CD4-positive, alpha-beta memory T cell (primary cell): ENCODE results near the gene UNKL. TPM values are rescaled to one million over a fixed set of nuclear protein-coding genes. Genes with fewer than 3 reads are reported as not detected.
"Not testable (repeated sequence)": the region's sequence is repeated elsewhere in the genome, so short reads cannot be mapped to it uniquely, and the experiment has no call there.

Source experiments
- CTCF ChIA-PET: fragments of 350-600 bp; sonication (Branson Sonifier 250); formaldehyde crosslinking; loops from one replicate; lab custom pipeline; 2021; ENCODE audit warnings: inconsistent platforms; ENCODE audit not compliant: partially characterized antibody; lab: Charles Lee
- POLR2A ChIA-PET: fragments of 350-600 bp; sonication (Branson Sonifier 250); formaldehyde crosslinking; loops from one replicate; lab custom pipeline; 2021; ENCODE audit not compliant: partially characterized antibody; lab: Charles Lee
- DNase-seq, 5 donors: peaks; one replicate each; pipeline versions ENCODE4 v3.0.0 to v3.0.0-alpha.2; 2020 to 2022; ENCODE audit warnings: mixed read lengths in 1 of 5
- H3K27ac ChIP-seq: one replicate; pipeline ENCODE4 v1.7.0; 2013; ENCODE audit warnings: low read depth, low read length
- H3K27me3 ChIP-seq: 2 replicates; pipeline ENCODE4 v1.7.0; 2013; ENCODE audit warnings: mild to moderate bottlenecking, low read length, moderate library complexity; ENCODE audit not compliant: insufficient read depth
- H3K36me3 ChIP-seq: 2 replicates; pipeline ENCODE4 v1.7.0; 2013; ENCODE audit warnings: mild to moderate bottlenecking, low read length, moderate library complexity; ENCODE audit not compliant: insufficient read depth
- H3K4me1 ChIP-seq: 2 replicates; pipeline ENCODE4 v1.7.0; 2013; ENCODE audit warnings: mild to moderate bottlenecking, low read length, moderate library complexity; ENCODE audit not compliant: insufficient read depth
- H3K4me3 ChIP-seq, 2 donors: one replicate each; pipeline ENCODE4 v1.7.0; 2013; ENCODE audit warnings: low read length in 2 of 2, mild to moderate bottlenecking in 1 of 2
- H3K9me3 ChIP-seq, 2 donors: one replicate each; pipeline ENCODE4 v1.7.0; 2013; ENCODE audit warnings: low read length in 2 of 2, control low read depth in 1 of 2; ENCODE audit not compliant: control insufficient read depth in 1 of 2
- H3K27ac Mint-ChIP-seq, 7 donors: one replicate each; pipeline ENCODE4 v1.8.0; 2020 to 2021; ENCODE audit warnings: mixed read lengths in 7 of 7, mild to moderate bottlenecking in 6 of 7, inconsistent platforms in 3 of 7, moderate library complexity in 3 of 7
- H3K27me3 Mint-ChIP-seq, 2 donors: one replicate each; pipeline ENCODE4 v1.8.0; 2020 to 2021; ENCODE audit warnings: mixed read lengths in 2 of 2
- H3K36me3 Mint-ChIP-seq, 2 donors: one replicate each; pipeline ENCODE4 v1.8.0; 2020 to 2021; ENCODE audit warnings: mixed read lengths in 2 of 2, inconsistent platforms in 1 of 2, mild to moderate bottlenecking in 1 of 2
- H3K4me1 Mint-ChIP-seq, 4 donors: one replicate each; pipeline ENCODE4 v1.8.0; 2020 to 2021; ENCODE audit warnings: mixed read lengths in 4 of 4, mild to moderate bottlenecking in 1 of 4
- H3K4me3 Mint-ChIP-seq, 8 donors: one replicate each; pipeline ENCODE4 v1.8.0; 2020 to 2021; ENCODE audit warnings: mixed read lengths in 8 of 8, mild to moderate bottlenecking in 7 of 8, moderate library complexity in 6 of 8, inconsistent platforms in 3 of 8
- H3K9me3 Mint-ChIP-seq, 8 donors: one replicate each; pipeline ENCODE4 v1.8.0; 2020 to 2021; ENCODE audit warnings: mixed read lengths in 8 of 8, mild to moderate bottlenecking in 5 of 8, inconsistent platforms in 3 of 8, moderate library complexity in 1 of 8
- intact Hi-C: fragments of 100-400 bp; cut with micrococcal nuclease; formaldehyde crosslinking; loops from one replicate; pipeline ENCODE4 v1.15.1; 2023
- polyA plus RNA-seq, 2 donors: library from polyadenylated mRNA; unstranded; fragments of 300-500 nt; fragmentation: Illumina TruSeq; gene quantifications; one replicate each; pipeline ENCODE4 v1.2.3, GENCODE V29; 2021
- total RNA-seq, 2 experiments: library from RNA; stranded (reverse); gene quantifications; one replicate each; pipeline ENCODE4 v1.2.3, GENCODE V29; 2021

Gene UNKL
- total and polyA plus RNA-seq, 4 experiments from 2014 or later: 1.3 to 122 (median 59.5) TPM

DNA sequence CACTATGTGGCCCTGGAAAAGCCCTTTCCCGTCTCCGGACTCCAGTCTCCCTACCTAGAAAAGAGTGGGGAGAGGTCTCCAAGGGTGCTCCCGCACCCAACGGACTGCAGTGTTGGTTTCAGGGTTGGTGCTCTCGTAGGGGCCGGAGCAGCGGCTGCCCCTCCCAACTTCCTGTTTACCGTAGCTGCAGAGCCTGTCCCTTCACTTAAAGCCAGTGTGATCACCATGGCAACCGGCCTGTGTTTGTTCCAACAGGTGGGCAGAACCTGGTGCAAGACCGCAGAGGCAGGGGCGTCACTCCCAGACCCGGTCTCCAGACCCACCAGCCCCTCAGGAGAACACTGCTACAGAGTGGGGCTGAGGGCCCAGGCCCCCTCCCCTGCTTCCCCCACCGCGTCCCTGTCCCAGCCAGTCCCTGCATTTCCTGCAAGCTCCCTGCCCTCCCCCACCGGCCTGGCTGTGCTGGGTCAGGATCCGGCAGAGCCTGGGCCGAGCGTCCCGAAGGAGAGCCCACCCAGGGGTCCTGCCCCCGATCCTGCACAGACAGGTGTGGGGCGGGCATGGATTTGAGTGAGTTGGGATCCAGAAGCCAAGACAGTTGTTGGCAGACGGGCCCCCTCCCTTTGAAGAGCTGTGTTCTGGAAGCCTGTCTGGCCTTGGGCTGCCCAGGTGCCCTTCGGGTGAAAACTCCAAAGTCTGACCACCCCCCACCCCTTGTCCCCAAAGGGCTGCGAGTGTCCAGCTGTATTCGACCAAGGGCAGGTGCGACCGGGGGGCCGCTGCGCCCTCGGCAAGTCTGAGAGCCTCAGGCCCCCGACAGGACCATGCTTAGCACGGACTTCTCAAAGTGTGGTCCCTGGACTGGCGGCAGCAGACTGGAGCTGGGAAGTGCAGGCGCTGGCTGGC, 82.5 kb downstream of the UNKL start:
- peaks cover 7 to 26% (median 16%) of the 10 kb centered on the region in 4 donors for H3K4me1 Mint-ChIP-seq
- Histone ChIP-seq H3K36me3 (no peaks in the 10 kb centered on the region), H3K4me3 (peak overlapping the region; percentile 15 to 24), H3K27me3 (peaks cover 17% of the 10 kb centered on the region), H3K27ac (peak overlapping the region; percentile 24), H3K4me1 (peaks cover 33% of the 10 kb centered on the region), H3K9me3 (no peaks in the 10 kb centered on the region)
- intact Hi-C loops: loop anchor here (1.0 kb wide), 1 partner anchor 8 kb away; no protein-coding TSS in a partner anchor
- H3K36me3 Mint-ChIP-seq: no peaks in the 10 kb centered on the region
- H3K27me3 Mint-ChIP-seq: peaks cover 3 to 6% of the 10 kb centered on the region in 2 donors
- H3K9me3 Mint-ChIP-seq: peaks cover 0 to 1% (median 0%) of the 10 kb centered on the region in 8 donors
- ChIA-PET POLR2A (interaction anchor here (0.8 to 2.0 kb wide), 8 partner anchors 8 to 1951 kb away, joined by 3 to 16 read pairs (median 5); partner anchors contain the start of genes UBE2I and UQCC4), CTCF (interaction anchor here (0.6 to 1.6 kb wide), 3 partner anchors 11 to 185 kb away, joined by 3 to 7 read pairs (median 3); no protein-coding TSS in a partner anchor)
- H3K4me3 Mint-ChIP-seq: peak overlapping the region; percentile 74 to 90 (median 82)
- peak; percentile 43 to 77 (median 52) for DNase-seq
- H3K27ac Mint-ChIP-seq: peak overlapping the region; percentile 68 to 90 (median 78)

DNA sequence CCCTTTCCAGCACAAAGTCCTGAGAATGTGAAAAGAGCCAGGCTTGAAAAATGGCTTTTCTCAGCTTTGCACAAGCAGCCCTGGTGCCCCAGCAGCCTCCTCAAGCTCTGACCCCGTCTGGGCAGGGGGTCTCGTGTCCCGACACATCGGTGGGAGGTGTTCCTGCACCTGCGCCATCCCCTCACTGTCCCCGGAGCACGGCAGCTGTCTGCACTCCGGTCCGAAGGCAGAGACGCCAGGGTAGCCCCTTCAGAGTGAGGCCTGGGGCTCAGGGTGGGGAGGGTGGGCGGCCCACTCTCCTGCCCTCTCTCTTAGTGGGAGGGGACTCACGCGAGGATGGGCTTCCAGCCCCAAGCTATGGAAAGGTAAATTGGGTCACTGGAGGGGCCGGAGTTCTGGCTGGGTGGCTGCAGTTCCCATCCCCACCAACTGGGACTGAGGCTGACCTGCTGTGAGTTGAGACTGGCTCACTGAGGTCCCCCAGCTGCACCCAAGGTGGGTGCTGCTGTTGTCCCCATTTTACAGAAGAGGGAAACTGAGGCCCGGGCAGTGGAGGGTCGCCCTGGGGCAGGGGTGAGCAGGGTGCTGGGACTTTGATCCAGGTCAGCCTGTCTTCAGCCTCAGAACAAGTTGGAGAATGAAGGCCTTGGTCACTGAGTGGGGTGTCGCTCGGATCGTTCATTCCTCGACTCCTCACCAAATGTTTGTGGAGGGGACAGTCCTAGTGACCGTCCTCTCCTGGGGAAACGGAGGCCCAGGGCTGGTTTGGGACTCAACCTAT, 83.4 kb downstream of the UNKL start:
- H3K27ac ChIP-seq: no peak overlapping the region
- intact Hi-C loops: no loop called here
- H3K27me3 Mint-ChIP-seq: peaks cover 3 to 6% of the 10 kb centered on the region in 2 donors

DNA sequence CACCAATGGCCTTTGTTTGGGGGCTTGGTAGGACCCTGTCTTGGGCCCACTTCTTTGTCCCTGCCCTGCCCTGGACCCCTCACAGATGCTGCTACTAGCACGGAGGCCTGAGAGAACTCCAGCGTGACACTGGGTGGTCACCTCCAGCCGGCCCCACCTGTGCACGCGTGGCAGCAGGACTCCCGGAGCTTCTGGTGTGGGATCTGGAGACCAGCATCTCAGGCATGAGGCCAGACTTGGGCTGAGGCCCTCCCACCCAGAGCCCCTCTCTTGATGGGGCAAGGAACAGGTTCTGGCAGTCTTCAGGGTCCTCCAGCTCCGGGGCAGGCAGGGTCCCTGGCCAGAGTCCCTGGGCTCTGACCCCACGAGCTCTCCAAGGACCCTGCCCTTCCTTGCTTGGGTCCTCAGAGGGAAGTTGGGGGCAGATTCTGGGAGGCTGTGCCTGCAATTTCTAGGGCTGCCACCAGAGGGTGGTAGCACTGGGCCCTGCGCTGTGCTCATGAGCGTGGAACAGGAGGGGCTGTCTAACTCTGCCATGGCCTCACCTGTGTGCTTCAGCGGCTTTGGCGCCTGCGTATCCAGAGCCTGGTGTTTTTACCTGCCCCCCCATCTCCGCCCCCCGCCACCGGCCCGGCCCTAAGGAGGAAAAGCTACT, 84.1 kb downstream of the UNKL start:
- Histone ChIP-seq H3K27me3 (peaks cover 17% of the 10 kb centered on the region), H3K36me3 (peaks cover 2% of the 10 kb centered on the region), H3K27ac (no peak overlapping the region), H3K4me3 (no peak overlapping the region), H3K4me1 (peaks cover 33% of the 10 kb centered on the region), H3K9me3 (no peaks in the 10 kb centered on the region)
- Mint-ChIP-seq H3K4me1 (peaks cover 10 to 25% (median 17%) of the 10 kb centered on the region in 4 donors), H3K4me3 (no peak overlapping the region), H3K27ac (no peak overlapping the region), H3K9me3 (peaks cover 0 to 1% (median 0%) of the 10 kb centered on the region in 8 donors), H3K36me3 (peaks cover 1 to 7% of the 10 kb centered on the region in 2 donors), H3K27me3 (peaks cover 3 to 6% of the 10 kb centered on the region in 2 donors)
- intact Hi-C loops: no loop called here
- no peak for DNase-seq
- CTCF ChIA-PET: interaction anchor here (0.6 kb wide), 1 partner anchor 13 kb away, joined by 3 read pairs; no protein-coding TSS in a partner anchor
- POLR2A ChIA-PET: interaction anchor here (1.0 to 1.4 kb wide), 2 partner anchors 15 to 21 kb away, joined by 3 to 4 read pairs; partner anchors contain the start of genes GNPTG and TSR3

More for the DNA sequence above, 83.4 kb downstream of the UNKL start:
- Mint-ChIP-seq H3K4me1 (peaks cover 10 to 26% (median 17%) of the 10 kb centered on the region in 4 donors), H3K36me3 (peaks cover 0 to 5% of the 10 kb centered on the region in 2 donors), H3K4me3 (peak overlapping the region; percentile 60 to 90 (median 82)), H3K27ac (peak overlapping the region; percentile 68 to 90 (median 78)), H3K9me3 (peaks cover 0 to 1% (median 0%) of the 10 kb centered on the region in 8 donors)
- H3K4me3 ChIP-seq: peak overlapping the region in 1 of 2 donors; percentile 24
- no peaks in the 10 kb centered on the region for H3K36me3 ChIP-seq
- H3K27me3 ChIP-seq: peaks cover 17% of the 10 kb centered on the region
- DNase-seq: no peak
- H3K4me1 ChIP-seq: peaks cover 33% of the 10 kb centered on the region
- POLR2A ChIA-PET: interaction anchor here (1.0 to 2.0 kb wide), 7 partner anchors 11 to 279 kb away, joined by 3 to 16 read pairs (median 4); partner anchors contain the start of genes GNPTG, TSR3, UBE2I and UQCC4
- CTCF ChIA-PET: interaction anchor here (0.8 kb wide), 1 partner anchor 29 kb away, joined by 3 read pairs; no protein-coding TSS in a partner anchor
- no peaks in the 10 kb centered on the region for H3K9me3 ChIP-seq

DNA sequence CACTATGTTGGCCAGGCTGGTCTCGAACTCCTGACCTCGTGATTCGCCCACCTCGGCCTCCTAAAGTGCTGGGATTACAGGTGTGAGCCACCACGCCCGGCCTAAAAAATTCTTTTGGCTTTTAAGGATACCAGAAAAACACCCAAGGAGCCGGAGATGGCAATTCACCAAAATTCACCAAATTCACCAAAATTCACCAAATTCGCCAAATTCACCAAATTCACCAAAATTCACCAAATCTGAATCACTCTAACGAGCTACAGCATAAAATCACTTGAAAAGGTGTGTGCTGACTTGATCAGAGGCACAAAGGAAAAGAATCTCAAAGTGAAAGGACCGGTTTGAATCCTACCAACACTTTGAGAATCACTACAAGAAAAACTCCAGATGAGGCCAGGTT, 85.5 kb downstream of the UNKL start:
- Mint-ChIP-seq H3K4me1 (peaks cover 8 to 22% (median 15%) of the 10 kb centered on the region in 4 donors), H3K4me3 (peak overlapping the region in 1 of 8 donors; percentile 30), H3K36me3 (peaks cover 13 to 18% of the 10 kb centered on the region in 2 donors), H3K27ac (peak overlapping the region in 2 of 7 donors; percentile 11 to 15)
- H3K27me3 ChIP-seq, H3K9me3 Mint-ChIP-seq, DNase-seq, H3K4me3 ChIP-seq, H3K27ac ChIP-seq, H3K27me3 Mint-ChIP-seq, H3K9me3 ChIP-seq, POLR2A ChIA-PET, CTCF ChIA-PET, intact Hi-C loops, H3K36me3 ChIP-seq: not testable (repeated sequence)
- peaks cover 26% of the 10 kb centered on the region for H3K4me1 ChIP-seq

DNA sequence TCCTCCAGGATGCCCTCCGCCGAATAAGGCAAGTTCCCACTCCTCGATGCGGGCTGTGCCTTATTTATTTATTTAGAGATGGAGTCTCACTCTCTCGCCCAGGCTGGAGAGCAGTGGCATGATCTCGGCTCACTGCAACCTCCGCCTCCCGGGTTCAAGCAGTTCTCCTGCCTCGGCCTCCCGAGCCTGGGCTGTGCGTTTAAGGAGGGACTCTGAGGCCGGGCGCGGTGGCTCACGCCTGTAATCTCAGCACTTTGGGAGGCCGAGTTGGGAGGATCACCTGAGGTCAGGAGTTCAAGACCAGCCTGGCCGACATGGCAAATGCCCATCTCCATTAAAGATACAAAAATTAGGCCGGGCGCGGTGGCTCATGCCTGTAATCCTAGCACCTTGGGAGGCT, 86.4 kb downstream of the UNKL start:
- H3K27me3 Mint-ChIP-seq, POLR2A ChIA-PET, H3K4me3 ChIP-seq, CTCF ChIA-PET, H3K9me3 Mint-ChIP-seq, H3K4me3 Mint-ChIP-seq, DNase-seq, intact Hi-C loops, H3K27ac ChIP-seq, H3K27me3 ChIP-seq, H3K9me3 ChIP-seq, H3K27ac Mint-ChIP-seq: not testable (repeated sequence)
- H3K4me1 Mint-ChIP-seq: peaks cover 8 to 25% (median 15%) of the 10 kb centered on the region in 4 donors
- H3K36me3 ChIP-seq: peaks cover 12% of the 10 kb centered on the region
- peaks cover 13 to 23% of the 10 kb centered on the region in 2 donors for H3K36me3 Mint-ChIP-seq
- H3K4me1 ChIP-seq: peaks cover 24% of the 10 kb centered on the region

DNA sequence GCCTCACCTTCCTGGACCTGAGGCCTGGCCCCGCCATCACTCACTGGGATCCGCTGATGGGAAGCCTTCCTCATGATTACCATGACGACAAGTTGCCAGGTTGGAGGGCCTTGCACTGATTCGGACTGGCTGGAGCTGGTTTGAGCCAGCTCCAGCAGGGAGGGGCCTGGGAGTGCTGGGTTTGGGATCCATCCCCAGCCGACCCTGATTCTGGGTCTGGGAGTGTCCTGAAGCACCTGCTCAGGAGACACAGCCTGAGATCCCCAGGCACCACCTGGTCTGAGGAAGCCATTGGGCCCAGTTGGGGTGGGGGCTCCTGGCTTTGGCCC, 86.9 kb downstream of the UNKL start:
- peaks cover 5% of the 10 kb centered on the region for H3K27me3 ChIP-seq
- no peak for DNase-seq
- no peaks in the 10 kb centered on the region for H3K9me3 ChIP-seq
- Mint-ChIP-seq H3K36me3 (peaks cover 13 to 23% of the 10 kb centered on the region in 2 donors), H3K27ac (no peak overlapping the region), H3K4me1 (peaks cover 8 to 21% (median 13%) of the 10 kb centered on the region in 4 donors), H3K9me3 (peaks cover 0 to 1% (median 0%) of the 10 kb centered on the region in 8 donors), H3K27me3 (peaks cover 1% of the 10 kb centered on the region in 2 donors), H3K4me3 (no peak overlapping the region)
- intact Hi-C loops: no loop called here
- POLR2A ChIA-PET: interaction anchor here (1.7 kb wide), 1 partner anchor 15 kb away, joined by 3 read pairs; no protein-coding TSS in a partner anchor
- peaks cover 18% of the 10 kb centered on the region for H3K4me1 ChIP-seq
- H3K4me3 ChIP-seq: no peak overlapping the region
- CTCF ChIA-PET: no interaction called here
- H3K36me3 ChIP-seq: peaks cover 12% of the 10 kb centered on the region
- H3K27ac ChIP-seq: no peak overlapping the region
